ENCODE data around the gene CXCL5.

The CXCL5 gene

GRCh38 chr4:73998040-73999011, at the start of gene CXCL5:
Gene CXCL5, minus strand, starts transcription at chr4:73998677. Its CDS starts 96 bp downstream, at chr4:73998581.
- DNase-seq (ENCODE audit: low read depth), result peak; percentile 52

- no peak for DNase-seq (ENCODE audit: low read depth)
These were observed 48.7 kb upstream of the CXCL5 start for GRCh38 chr4:74047152-74047551.

- no peak for DNase-seq (ENCODE audit: low read depth)
These were observed 47.3 kb upstream of the CXCL5 start for GRCh38 chr4:74045772-74046171.

GRCh38 chr4:74045247-74045646, 46.8 kb upstream of the CXCL5 start:
- no peak for DNase-seq (ENCODE audit: low read depth)

- no peak for DNase-seq (ENCODE audit: low read depth)
These were observed 46.2 kb upstream of the CXCL5 start for GRCh38 chr4:74044677-74045076.

- DNase-seq (ENCODE audit: low read depth), result no peak
These were observed 44.2 kb upstream of the CXCL5 start for GRCh38 chr4:74042681-74043080.

- DNase-seq (ENCODE audit: low read depth), result no peak
These were observed 42.9 kb upstream of the CXCL5 start for GRCh38 chr4:74041418-74041817.

GRCh38 chr4:74039315-74039763, 40.9 kb upstream of the CXCL5 start:
- DNase-seq (ENCODE audit: low read depth), result no peak

GRCh38 chr4:74038425-74039314, 40.2 kb upstream of the CXCL5 start, which contains the start of gene CXCL3:
Gene CXCL3, minus strand, starts transcription at chr4:74038689. Its CDS starts 78 bp downstream, at chr4:74038611.
- DNase-seq (ENCODE audit: low read depth), result peak; percentile 78

- DNase-seq (ENCODE audit: low read depth), result no peak
These were observed 39.6 kb upstream of the CXCL5 start for GRCh38 chr4:74038086-74038424.

- no peak for DNase-seq (ENCODE audit: low read depth)
These were observed 38.8 kb upstream of the CXCL5 start for GRCh38 chr4:74037076-74037955.

GRCh38 chr4:74033739-74034138, 35.3 kb upstream of the CXCL5 start:
- peak; percentile 53 for DNase-seq (ENCODE audit: low read depth)

- no peak for DNase-seq (ENCODE audit: low read depth)
These were observed 33.6 kb upstream of the CXCL5 start for GRCh38 chr4:74032064-74032463.

- DNase-seq (ENCODE audit: low read depth), result no peak
These were observed 33.1 kb upstream of the CXCL5 start for GRCh38 chr4:74031576-74031975.

- no peak for DNase-seq (ENCODE audit: low read depth)
These were observed 31.8 kb upstream of the CXCL5 start for GRCh38 chr4:74030285-74030684.

- no peak for DNase-seq (ENCODE audit: low read depth)
These were observed 30.0 kb upstream of the CXCL5 start for GRCh38 chr4:74028504-74028903.

- DNase-seq (ENCODE audit: low read depth), result no peak
These were observed 25.2 kb upstream of the CXCL5 start for GRCh38 chr4:74023709-74024108.

GRCh38 chr4:74021601-74022000, 23.1 kb upstream of the CXCL5 start:
- no peak for DNase-seq (ENCODE audit: low read depth)

GRCh38 chr4:74018771-74019170, 20.3 kb upstream of the CXCL5 start:
- no peak for DNase-seq (ENCODE audit: low read depth)

- DNase-seq (ENCODE audit: low read depth), result peak; percentile 47
These were observed 19.6 kb upstream of the CXCL5 start for GRCh38 chr4:74018116-74018515.

- peak; percentile 68 for DNase-seq (ENCODE audit: low read depth)
These were observed 17.6 kb upstream of the CXCL5 start for GRCh38 chr4:74016068-74016467.

Measured in fibroblast of gingiva (primary cell).